ENCODE results near the gene LPP. TPM values are rescaled to one million over a fixed set of nuclear protein-coding genes. Genes with fewer than 3 reads are reported as not detected.

The LPP gene
- total and polyA plus RNA-seq, 10 of the 15 experiments (the other 5 are each of a cell fraction or from before 2014, with no cell fraction given): under 0.01 to 0.62 (median 0.03) TPM

- Histone ChIP-seq H3K4me1 (ENCODE audit: control insufficient read depth, insufficient read depth, low read length) (no peaks in the 10 kb centered on the region), H3K4me3 (no peak overlapping the region), H3K79me2 (ENCODE audit: control insufficient read depth, insufficient read depth, low read length) (no peaks in the 10 kb centered on the region), H3K4me2 (ENCODE audit: control insufficient read depth, insufficient read depth) (no peak overlapping the region), H3K27me3 (replicated peaks in 1 of 2; ENCODE audit: control insufficient read depth in 2 of 2, insufficient read depth in 2 of 2, low read length in 1 of 2) (0 out of 4 replicates have a peak, but pooled peaks cover 0 to 3% of the 10 kb centered on the region in 2 experiments), H3K9ac (ENCODE audit: control insufficient read depth, insufficient read depth, low read length) (no peak overlapping the region), H4K20me1 (ENCODE audit: control insufficient read depth, insufficient read depth) (no peaks in the 10 kb centered on the region), H3K27ac (ENCODE audit: control insufficient read depth, insufficient read depth) (no peak overlapping the region), H2AFZ (ENCODE audit: control insufficient read depth, low read depth, low read length) (no peak overlapping the region), H3K36me3 (ENCODE audit: control insufficient read depth in 2 of 2, insufficient read depth in 2 of 2, low read length in 1 of 2) (no peaks in the 10 kb centered on the region), H3K9me3 (replicated peaks; ENCODE audit: control insufficient read depth, insufficient read depth, low read length) (no peaks in the 10 kb centered on the region)
- in situ Hi-C loops (cut with MboI) (no loop called here), intact Hi-C loops (cut with micrococcal nuclease; ENCODE audit: unreplicated experiment) (no loop called here)
- CTCF ChIA-PET: interaction anchor here (0.6 to 6.9 kb wide), 3 partner anchors 18 to 1609 kb away, joined by 3 to 32 read pairs (median 3); no protein-coding TSS in a partner anchor
- POLR2A ChIA-PET: interaction anchor here (0.5 kb wide), 1 partner anchor 17 kb away, joined by 4 read pairs; no protein-coding TSS in a partner anchor
- RAD21 ChIA-PET (ENCODE audit: unreplicated experiment): no interaction called here
- 54% methylated on average over 3 of the region's 3 CpGs for WGBS (ENCODE audit: insufficient coverage, insufficient replicate concordance, low lambda C conversion rate, missing lambda C conversion rate)
- ATAC-seq (no peak), DNase-seq (ENCODE audit: low read depth, low spot score) (no peak), FAIRE-seq (no peak)
- TF ChIP-seq IKZF1 (conservative IDR thresholded peaks at IDR 0.05): no peak
- no peak for TF ChIP-seq IRF4 (IDR thresholded peaks at IDR 0.05; ENCODE audit: low read depth, low read length)
- TF ChIP-seq DPF2 (IDR thresholded peaks at IDR 0.05): no peak
- SMC1A ChIA-PET (ENCODE audit: uncharacterized antibody, unreplicated experiment): no interaction called here
- no TSS peak for BruUV-seq (replicated peaks)
Measured at GRCh38 chr3:188936597-188937107, 782.7 kb downstream of the LPP start.

DNA sequence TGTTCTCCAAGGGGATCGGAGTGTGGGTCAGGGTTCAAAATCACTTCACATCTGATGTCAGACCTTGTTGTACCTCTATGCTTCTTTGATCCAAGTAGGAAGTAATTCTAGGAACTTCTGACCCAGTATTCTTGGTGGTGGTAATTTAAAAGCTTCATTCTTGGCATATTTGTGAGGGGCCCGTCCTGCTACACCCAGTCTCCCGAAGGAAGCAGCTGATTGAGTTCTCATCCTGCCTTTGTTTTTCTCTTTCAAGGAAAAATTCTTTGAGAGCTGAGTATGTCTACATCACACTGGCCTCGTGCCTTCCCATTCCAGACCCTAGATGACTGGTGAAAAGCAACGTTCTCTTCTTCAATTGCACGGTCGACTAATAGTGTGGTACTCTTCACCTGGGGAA, 783.4 kb downstream of the LPP start:
- no peaks in the 10 kb centered on the region for H3K36me3 ChIP-seq (ENCODE audit: control insufficient read depth in 2 of 2, insufficient read depth in 2 of 2, low read length in 1 of 2)
- H3K4me3 ChIP-seq: no peak overlapping the region
- no peak overlapping the region for H3K4me2 ChIP-seq (ENCODE audit: control insufficient read depth, insufficient read depth)
- H3K4me1 ChIP-seq (ENCODE audit: control insufficient read depth, insufficient read depth, low read length): no peaks in the 10 kb centered on the region
- no peak for FAIRE-seq
- WGBS (ENCODE audit: insufficient coverage, insufficient replicate concordance, low lambda C conversion rate, missing lambda C conversion rate): 56% methylated on average over 7 of the region's 7 CpGs
- intact Hi-C loops (cut with micrococcal nuclease; ENCODE audit: unreplicated experiment) (no loop called here), in situ Hi-C loops (cut with MboI) (no loop called here)
- POLR2A ChIA-PET: no interaction called here
- 0 out of 4 replicates have a peak, but pooled peaks cover 0 to 3% of the 10 kb centered on the region in 2 experiments for H3K27me3 ChIP-seq (replicated peaks in 1 of 2; ENCODE audit: control insufficient read depth in 2 of 2, insufficient read depth in 2 of 2, low read length in 1 of 2)
- no peak overlapping the region for H3K27ac ChIP-seq (ENCODE audit: control insufficient read depth, insufficient read depth)
- ATAC-seq: no peak
- DNase-seq (ENCODE audit: low read depth, low spot score): no peak
- RAD21 ChIA-PET (ENCODE audit: unreplicated experiment): no interaction called here
- H3K9me3 ChIP-seq (replicated peaks; ENCODE audit: control insufficient read depth, insufficient read depth, low read length): no peaks in the 10 kb centered on the region
- SMC1A ChIA-PET (ENCODE audit: uncharacterized antibody, unreplicated experiment): interaction anchor here (0.5 to 0.9 kb wide), 2 partner anchors 18 to 122 kb away, joined by 3 to 5 read pairs; no protein-coding TSS in a partner anchor
- BruUV-seq (replicated peaks): no TSS peak
- H2AFZ ChIP-seq (ENCODE audit: control insufficient read depth, low read depth, low read length): no peak overlapping the region
- H3K9ac ChIP-seq (ENCODE audit: control insufficient read depth, insufficient read depth, low read length): no peak overlapping the region
- H3K79me2 ChIP-seq (ENCODE audit: control insufficient read depth, insufficient read depth, low read length): no peaks in the 10 kb centered on the region
- no peaks in the 10 kb centered on the region for H4K20me1 ChIP-seq (ENCODE audit: control insufficient read depth, insufficient read depth)
- CTCF ChIA-PET: interaction anchor here (0.9 to 6.9 kb wide), 2 partner anchors 17 to 1196 kb away, joined by 3 to 32 read pairs; no protein-coding TSS in a partner anchor
- TF ChIP-seq CUX1 (IDR thresholded peaks at IDR 0.05; ENCODE audit: insufficient replicate concordance, low read depth, low read length): no peak
- TF ChIP-seq, protein P1, sequence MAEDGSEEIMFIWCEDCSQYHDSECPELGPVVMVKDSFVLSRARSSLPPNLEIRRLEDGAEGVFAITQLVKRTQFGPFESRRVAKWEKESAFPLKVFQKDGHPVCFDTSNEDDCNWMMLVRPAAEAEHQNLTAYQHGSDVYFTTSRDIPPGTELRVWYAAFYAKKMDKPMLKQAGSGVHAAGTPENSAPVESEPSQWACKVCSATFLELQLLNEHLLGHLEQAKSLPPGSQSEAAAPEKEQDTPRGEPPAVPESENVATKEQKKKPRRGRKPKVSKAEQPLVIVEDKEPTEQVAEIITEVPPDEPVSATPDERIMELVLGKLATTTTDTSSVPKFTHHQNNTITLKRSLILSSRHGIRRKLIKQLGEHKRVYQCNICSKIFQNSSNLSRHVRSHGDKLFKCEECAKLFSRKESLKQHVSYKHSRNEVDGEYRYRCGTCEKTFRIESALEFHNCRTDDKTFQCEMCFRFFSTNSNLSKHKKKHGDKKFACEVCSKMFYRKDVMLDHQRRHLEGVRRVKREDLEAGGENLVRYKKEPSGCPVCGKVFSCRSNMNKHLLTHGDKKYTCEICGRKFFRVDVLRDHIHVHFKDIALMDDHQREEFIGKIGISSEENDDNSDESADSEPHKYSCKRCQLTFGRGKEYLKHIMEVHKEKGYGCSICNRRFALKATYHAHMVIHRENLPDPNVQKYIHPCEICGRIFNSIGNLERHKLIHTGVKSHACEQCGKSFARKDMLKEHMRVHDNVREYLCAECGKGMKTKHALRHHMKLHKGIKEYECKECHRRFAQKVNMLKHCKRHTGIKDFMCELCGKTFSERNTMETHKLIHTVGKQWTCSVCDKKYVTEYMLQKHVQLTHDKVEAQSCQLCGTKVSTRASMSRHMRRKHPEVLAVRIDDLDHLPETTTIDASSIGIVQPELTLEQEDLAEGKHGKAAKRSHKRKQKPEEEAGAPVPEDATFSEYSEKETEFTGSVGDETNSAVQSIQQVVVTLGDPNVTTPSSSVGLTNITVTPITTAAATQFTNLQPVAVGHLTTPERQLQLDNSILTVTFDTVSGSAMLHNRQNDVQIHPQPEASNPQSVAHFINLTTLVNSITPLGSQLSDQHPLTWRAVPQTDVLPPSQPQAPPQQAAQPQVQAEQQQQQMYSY (CRISPR knock-in tag; IDR thresholded peaks at IDR 0.05): no peak

Measured in GM12878 (cell line).